Esophagus (tissue), 2 donors: ENCODE results near the gene SPDYA. TPM values are rescaled to one million over a fixed set of nuclear protein-coding genes. Genes with fewer than 3 reads are reported as not detected.

Source experiments
- H3K27ac ChIP-seq, 2 donors: one replicate each; pipeline ENCODE4 v1.5.1; 2013; ENCODE audit warnings: low read depth in 2 of 2, mild to moderate bottlenecking in 2 of 2, inconsistent platforms in 1 of 2, low read length in 1 of 2, moderate library complexity in 1 of 2
- H3K27me3 ChIP-seq, 2 donors: one replicate each; pipeline ENCODE4 v1.6.1; 2013; ENCODE audit warnings: low read length in 2 of 2, control low read depth in 1 of 2, mild to moderate bottlenecking in 1 of 2; ENCODE audit not compliant: insufficient read depth in 2 of 2, control insufficient read depth in 1 of 2
- H3K36me3 ChIP-seq, 2 donors: one replicate each; pipeline ENCODE4 v1.6.1; 2013; ENCODE audit warnings: low read length in 1 of 2; ENCODE audit not compliant: control insufficient read depth in 2 of 2, insufficient read depth in 2 of 2
- H3K4me1 ChIP-seq, 2 donors: one replicate each; pipeline ENCODE4 v1.6.1; 2013; ENCODE audit warnings: low read length in 1 of 2; ENCODE audit not compliant: control insufficient read depth in 2 of 2, insufficient read depth in 2 of 2
- H3K4me3 ChIP-seq, 2 donors: one replicate each; pipeline ENCODE4 v1.5.1; 2013; ENCODE audit warnings: low read length in 2 of 2, mild to moderate bottlenecking in 2 of 2, low read depth in 1 of 2, moderate library complexity in 1 of 2
- H3K9me3 ChIP-seq, 2 donors: one replicate each; pipeline ENCODE4 v1.6.1; 2013; ENCODE audit warnings: mild to moderate bottlenecking in 2 of 2, low read depth in 1 of 2, low read length in 1 of 2, moderate library complexity in 1 of 2; ENCODE audit not compliant: control insufficient read depth in 2 of 2, insufficient read depth in 1 of 2
- WGBS, 2 donors: extraction: QIAGEN DNeasy Blood & Tissue Kit; methylation state at CpG; one replicate each; pipeline ENCODE4 v1.1.7; 2013; 5-methylcytosine and 5-hydroxymethylcytosine counted together
- polyA plus RNA-seq, 2 donors: library from polyadenylated mRNA; stranded (reverse); fragments of 200-250 nt; gene quantifications; one replicate each; pipeline ENCODE4 v1.2.3, GENCODE V29; 2013
- donor health status: healthy with polysubstance abuse.
- donor health status: Bipolar disorder and iron deficiency.

SPDYA gene
- polyA plus RNA-seq, 2 donors, result 0.40 to 0.84 TPM

GRCh38 chr2:28855977-28856376 is 45.3 kb downstream of the SPDYA start:
- Histone ChIP-seq H3K4me3 (no peak overlapping the region), H3K36me3 (peaks cover 0 to 4% of the 10 kb centered on the region in 2 donors), H3K27me3 (no peaks in the 10 kb centered on the region), H3K9me3 (no peaks in the 10 kb centered on the region), H3K27ac (no peak overlapping the region), H3K4me1 (no peaks in the 10 kb centered on the region)

GRCh38 chr2:28868611-28869010 is 58.0 kb downstream of the SPDYA start:
- 70 to 79% methylated on average over 12 of the region's 12 CpGs for WGBS, 2 donors
- Histone ChIP-seq H3K27ac (no peak overlapping the region), H3K4me1 (peaks cover 3% of the 10 kb centered on the region in 2 donors)

GRCh38 chr2:28869494-28870145 is 59.0 kb downstream of the SPDYA start:
- Histone ChIP-seq H3K4me1 (peaks cover 3% of the 10 kb centered on the region in 2 donors), H3K9me3 (no peaks in the 10 kb centered on the region), H3K27me3 (no peaks in the 10 kb centered on the region), H3K4me3 (peak overlapping the region; percentile 85 to 94), H3K27ac (peak overlapping the region; percentile 75 to 88), H3K36me3 (no peaks in the 10 kb centered on the region)
- 0 to 1% methylated on average over 29 of the region's 29 CpGs for WGBS, 2 donors

More at GRCh38 chr2:28868611-28869010, 58.0 kb downstream of the SPDYA start:
- Histone ChIP-seq H3K27me3 (no peaks in the 10 kb centered on the region), H3K4me3 (peak overlapping the region; percentile 16 to 18), H3K36me3 (peaks cover 0 to 2% of the 10 kb centered on the region in 2 donors), H3K9me3 (no peaks in the 10 kb centered on the region)

GRCh38 chr2:28870146-28870891 is 59.7 kb downstream of the SPDYA start, which contains the start of gene TRMT61B:
Gene TRMT61B (minus strand): TSS chr2:28870309. CDS start chr2:28870277, 32 bp downstream.
- 0% methylated on average over 57 of the region's 57 CpGs for WGBS, 2 donors
- Histone ChIP-seq H3K36me3 (no peaks in the 10 kb centered on the region), H3K4me1 (peaks cover 3% of the 10 kb centered on the region in 2 donors)

DNA sequence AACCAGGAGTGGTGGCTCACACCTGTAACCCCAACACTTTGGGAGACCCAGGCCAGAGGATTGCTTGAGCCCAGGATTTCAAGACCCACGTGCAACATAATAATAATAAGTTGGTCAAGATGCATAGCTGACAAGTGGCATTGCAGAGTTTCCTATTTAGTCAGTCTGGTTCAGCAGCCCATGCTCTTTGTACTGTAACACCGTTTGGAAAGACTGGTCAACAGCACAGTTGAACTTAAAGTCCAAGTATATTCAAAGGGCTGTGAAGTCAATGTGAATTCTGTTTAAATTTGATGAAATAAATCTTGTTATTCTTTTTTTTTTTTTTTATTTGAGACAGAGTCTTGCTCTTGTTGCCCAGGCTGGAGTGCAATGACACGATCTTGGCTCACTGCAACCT is 61.0 kb downstream of the SPDYA start:
- WGBS, 2 donors, result 83 to 84% methylated on average over 2 to 3 of the region's 3 CpGs
- no peak overlapping the region for H3K27ac ChIP-seq
- H3K9me3 ChIP-seq, result no peaks in the 10 kb centered on the region
- peaks cover 3% of the 10 kb centered on the region in 2 donors for H3K4me1 ChIP-seq
- H3K4me3 ChIP-seq, result no peak overlapping the region
- no peaks in the 10 kb centered on the region for H3K36me3 ChIP-seq
- no peaks in the 10 kb centered on the region for H3K27me3 ChIP-seq

More at GRCh38 chr2:28870146-28870891, 59.7 kb downstream of the SPDYA start, which contains the start of gene TRMT61B:
- Histone ChIP-seq H3K27me3 (no peaks in the 10 kb centered on the region), H3K9me3 (no peaks in the 10 kb centered on the region), H3K27ac (peak within 1 kb of the TSS; percentile 75 to 88), H3K4me3 (peak within 1 kb of the TSS; percentile 85 to 94)

DNA sequence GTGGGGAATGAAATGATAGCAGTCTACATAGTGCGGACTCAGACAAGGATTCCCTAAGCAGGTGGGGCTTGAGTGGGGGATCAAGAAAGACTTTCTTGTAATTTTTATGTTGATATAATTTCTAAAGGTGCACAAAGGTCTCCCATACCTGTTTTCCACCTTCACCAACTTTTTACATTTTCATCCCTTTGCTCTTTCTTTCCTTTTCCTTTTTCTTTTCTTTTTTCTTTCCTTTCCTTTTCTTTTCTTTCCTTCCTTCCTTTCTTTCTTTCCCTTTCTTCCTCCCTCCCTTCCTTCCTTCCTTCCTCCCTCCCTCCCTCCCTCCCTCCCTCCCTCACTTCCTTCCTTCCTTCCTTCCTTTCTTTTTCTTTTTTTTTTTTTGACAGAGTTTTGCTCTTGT is 69.6 kb downstream of the SPDYA start:
- Histone ChIP-seq H3K36me3 (no peaks in the 10 kb centered on the region), H3K4me1 (no peaks in the 10 kb centered on the region)
- 82 to 93% methylated on average over 1 of the region's 1 CpG for WGBS, 2 donors

DNA sequence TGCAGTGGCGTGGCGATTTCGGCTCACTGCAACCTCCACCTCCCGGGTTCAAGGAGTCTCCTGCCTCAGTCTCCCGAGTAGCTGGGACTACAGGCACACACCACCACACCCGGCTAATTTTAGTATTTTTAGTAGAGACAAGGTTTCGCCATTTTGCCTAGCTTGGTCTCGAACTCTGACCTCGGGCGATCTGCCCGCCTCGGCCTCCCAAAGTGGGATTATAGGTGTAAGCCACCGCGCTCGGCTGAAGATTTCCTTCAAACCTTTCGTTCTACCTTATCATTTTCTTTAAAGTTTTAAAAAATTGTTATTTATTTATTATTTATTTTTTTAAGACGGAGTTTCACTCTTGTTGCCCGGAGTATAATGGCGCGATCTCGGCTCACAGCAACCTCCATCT is 82.9 kb downstream of the SPDYA start:
- H3K4me3 ChIP-seq, result no peak overlapping the region
- no peaks in the 10 kb centered on the region for H3K4me1 ChIP-seq
- 96% methylated on average over 21 of the region's 21 CpGs for WGBS, 2 donors
- H3K9me3 ChIP-seq, result no peaks in the 10 kb centered on the region
- H3K36me3 ChIP-seq, result no peaks in the 10 kb centered on the region
- no peaks in the 10 kb centered on the region for H3K27me3 ChIP-seq
- no peak overlapping the region for H3K27ac ChIP-seq

More for the DNA sequence above, 69.6 kb downstream of the SPDYA start:
- Histone ChIP-seq H3K27me3 (no peaks in the 10 kb centered on the region), H3K4me3 (no peak overlapping the region), H3K9me3 (no peaks in the 10 kb centered on the region), H3K27ac (no peak overlapping the region)

- Histone ChIP-seq H3K27me3 (no peaks in the 10 kb centered on the region), H3K9me3 (no peaks in the 10 kb centered on the region), H3K36me3 (no peaks in the 10 kb centered on the region), H3K4me3 (peak within 1 kb of the TSS; percentile 81 to 100), H3K27ac (peak within 1 kb of the TSS; percentile 81 to 87), H3K4me1 (no peaks in the 10 kb centered on the region)
- WGBS, 2 donors, result 0% methylated on average over 67 to 79 of the region's 79 CpGs
These were observed 84.0 kb downstream of the SPDYA start, which contains the start of gene WDR43 for GRCh38 chr2:28894470-28895188. Gene WDR43 (plus strand): TSS chr2:28894667. CDS start chr2:28894699, 32 bp downstream.

GRCh38 chr2:28895189-28895893 is 84.7 kb downstream of the SPDYA start:
- no peaks in the 10 kb centered on the region for H3K27me3 ChIP-seq
- H3K4me3 ChIP-seq, result peak overlapping the region; percentile 81 to 100
- H3K27ac ChIP-seq, result peak overlapping the region; percentile 81 to 87
- H3K4me1 ChIP-seq, result no peaks in the 10 kb centered on the region
- WGBS, 2 donors, result 0 to 1% methylated on average over 19 of the region's 19 CpGs
- H3K9me3 ChIP-seq, result no peaks in the 10 kb centered on the region
- H3K36me3 ChIP-seq, result no peaks in the 10 kb centered on the region
